ENCODE measurements around the gene UBE3D.
A peak's percentile ranks its signal among the peaks of the same experiment; 100 is the strongest.

UBE3D gene

GRCh38 chr6:82877213-82878195, 188.1 kb downstream of the UBE3D start:
- H3K4me3 ChIP-seq (ENCODE audit: low read depth, low read length): no peak overlapping the region
- DNase-seq: peak; percentile 24
- peaks cover 9% of the 10 kb centered on the region for H3K4me1 ChIP-seq
- H3K27me3 ChIP-seq: no peaks in the 10 kb centered on the region
- no peak for TF ChIP-seq CTCF (IDR thresholded peaks at IDR 0.05; ENCODE audit: low read depth, low read length)
- H3K36me3 ChIP-seq: no peaks in the 10 kb centered on the region
- H3K9me3 ChIP-seq: no peaks in the 10 kb centered on the region

GRCh38 chr6:82875573-82876185, 190.0 kb downstream of the UBE3D start:
- no peaks in the 10 kb centered on the region for H3K27me3 ChIP-seq

DNA sequence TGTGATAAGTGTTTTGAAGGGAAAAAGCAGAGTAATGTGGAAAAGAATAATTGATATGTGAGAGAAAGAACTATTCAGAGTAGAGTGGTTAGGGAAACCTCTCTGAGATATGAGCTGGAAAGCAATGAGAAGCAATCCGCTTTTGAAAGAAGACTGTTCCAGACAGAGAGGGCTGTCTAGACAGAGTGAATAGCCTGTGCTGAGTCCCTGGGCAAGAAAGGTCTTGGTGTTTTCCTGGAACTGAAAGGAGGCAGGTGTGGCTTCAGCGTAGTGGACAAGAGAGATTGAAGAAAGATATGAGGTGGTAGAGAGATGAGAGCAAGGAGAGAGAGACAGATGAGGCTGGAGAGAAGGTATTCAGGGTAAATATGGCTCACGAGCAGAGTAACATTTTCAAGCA, 190.8 kb downstream of the UBE3D start:
- Histone ChIP-seq H3K4me1 (peaks cover 9% of the 10 kb centered on the region), H3K4me3 (ENCODE audit: low read depth, low read length) (no peak overlapping the region), H3K27me3 (no peaks in the 10 kb centered on the region), H3K36me3 (no peaks in the 10 kb centered on the region), H3K9me3 (no peaks in the 10 kb centered on the region)
- no peak for DNase-seq
- TF ChIP-seq CTCF (IDR thresholded peaks at IDR 0.05; ENCODE audit: low read depth, low read length): no peak

More at GRCh38 chr6:82875573-82876185, 190.0 kb downstream of the UBE3D start:
- no peak overlapping the region for H3K4me3 ChIP-seq (ENCODE audit: low read depth, low read length)
- H3K4me1 ChIP-seq: peaks cover 9% of the 10 kb centered on the region
- no peaks in the 10 kb centered on the region for H3K36me3 ChIP-seq
- TF ChIP-seq CTCF (IDR thresholded peaks at IDR 0.05; ENCODE audit: low read depth, low read length): no peak
- no peaks in the 10 kb centered on the region for H3K9me3 ChIP-seq
- no peak for DNase-seq

GRCh38 chr6:82872185-82872584, 193.5 kb downstream of the UBE3D start:
- no peak overlapping the region for H3K4me3 ChIP-seq (ENCODE audit: low read depth, low read length)
- H3K9me3 ChIP-seq: no peaks in the 10 kb centered on the region
- no peaks in the 10 kb centered on the region for H3K4me1 ChIP-seq
- no peak for TF ChIP-seq CTCF (IDR thresholded peaks at IDR 0.05; ENCODE audit: low read depth, low read length)
- no peak for DNase-seq
- no peaks in the 10 kb centered on the region for H3K36me3 ChIP-seq
- no peaks in the 10 kb centered on the region for H3K27me3 ChIP-seq

DNA sequence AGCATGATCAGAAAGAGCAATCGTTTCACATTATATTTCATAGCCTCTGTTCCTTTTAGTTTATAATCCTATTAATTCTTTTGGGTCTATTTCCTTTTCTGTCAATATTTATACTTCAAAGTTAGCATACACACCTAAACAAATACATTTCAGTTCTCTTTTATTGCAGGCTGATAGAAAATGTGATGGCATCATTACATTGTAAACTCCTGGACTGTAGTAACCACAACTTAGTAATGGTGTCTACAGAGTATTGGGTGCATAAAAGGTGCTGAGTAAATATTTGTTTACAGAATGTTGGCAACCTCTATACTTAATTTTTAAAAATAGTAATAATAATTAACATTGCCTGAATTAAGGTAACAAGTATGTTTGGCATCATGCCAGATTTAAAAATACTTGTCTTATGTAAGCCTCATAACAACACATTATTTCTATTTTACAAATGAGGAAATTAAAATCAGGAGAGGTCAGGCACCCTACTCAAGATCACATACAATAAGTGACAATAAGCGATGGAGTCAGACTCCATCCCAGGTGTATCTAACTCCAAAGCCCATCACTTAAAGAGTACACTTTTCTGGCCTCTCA, 195.0 kb downstream of the UBE3D start:
- Histone ChIP-seq H3K9me3 (no peaks in the 10 kb centered on the region), H3K4me3 (ENCODE audit: low read depth, low read length) (no peak overlapping the region), H3K4me1 (no peaks in the 10 kb centered on the region), H3K36me3 (no peaks in the 10 kb centered on the region), H3K27me3 (no peaks in the 10 kb centered on the region)
- no peak for DNase-seq
- no peak for TF ChIP-seq CTCF (IDR thresholded peaks at IDR 0.05; ENCODE audit: low read depth, low read length)

Data from BE2C (cell line).